Raji (cell line): Measurements from ENCODE around the gene NDUFC1.

ENCODE experiments used
- POLR2A ChIP-seq: IDR thresholded peaks from 2 replicates; pipeline ENCODE4 v1.6.1; 2011; ENCODE audit warnings: low read depth, low read length, control low read depth; ENCODE audit not compliant: insufficient read depth

Gene NDUFC1

DNA sequence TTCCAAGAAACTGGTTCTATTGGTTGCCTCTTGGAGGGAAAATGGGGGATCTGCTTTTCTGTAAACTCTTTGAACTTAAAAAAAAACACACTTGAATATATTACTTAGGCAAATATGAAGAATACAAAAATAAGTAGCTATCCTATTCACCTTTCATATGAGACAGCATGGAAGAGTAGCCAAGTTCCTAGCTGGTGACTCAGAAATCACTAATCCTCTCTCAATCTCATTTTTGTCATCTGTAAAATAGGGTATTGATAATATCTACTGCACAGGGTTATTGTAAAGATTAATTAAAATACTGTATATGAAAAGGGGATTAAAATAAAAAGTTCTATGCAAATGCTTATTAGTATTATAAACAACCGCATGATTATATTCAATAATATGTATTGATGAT lies 35.0 kb downstream of the NDUFC1 start:
- no peak for TF ChIP-seq POLR2A

DNA sequence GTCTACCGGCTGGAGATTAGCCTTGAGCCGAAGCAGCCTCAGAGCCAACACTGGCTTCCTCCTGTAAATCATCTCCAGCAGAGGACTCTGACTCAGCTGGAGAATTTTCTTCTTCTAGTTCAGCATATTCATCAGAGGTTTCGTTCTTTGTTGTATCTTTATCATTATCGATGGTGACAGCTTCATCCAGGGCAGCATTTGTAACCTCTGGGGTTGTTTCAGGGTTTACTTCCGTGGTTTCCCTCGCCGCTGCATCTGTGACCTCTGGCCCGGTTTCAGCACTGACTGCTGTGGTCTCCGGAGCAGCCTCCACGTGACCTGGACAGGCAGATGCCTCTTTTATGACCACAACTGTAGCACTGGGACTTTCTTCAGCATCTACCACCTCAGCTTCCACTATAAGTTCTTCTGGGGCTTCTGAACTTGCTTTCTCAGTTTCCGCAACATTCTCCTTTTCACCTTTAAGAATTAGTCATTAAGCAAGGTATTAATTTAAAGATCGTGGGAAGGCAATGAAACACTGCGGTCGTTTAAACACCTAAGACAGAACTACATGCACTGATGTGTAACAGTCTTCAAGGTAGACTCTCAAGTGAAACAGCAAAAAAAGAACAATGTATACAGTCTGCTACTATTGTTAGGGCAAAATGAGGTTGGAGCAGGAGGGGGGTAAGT lies 35.6 kb downstream of the NDUFC1 start:
- peak; percentile 58 for TF ChIP-seq POLR2A

DNA sequence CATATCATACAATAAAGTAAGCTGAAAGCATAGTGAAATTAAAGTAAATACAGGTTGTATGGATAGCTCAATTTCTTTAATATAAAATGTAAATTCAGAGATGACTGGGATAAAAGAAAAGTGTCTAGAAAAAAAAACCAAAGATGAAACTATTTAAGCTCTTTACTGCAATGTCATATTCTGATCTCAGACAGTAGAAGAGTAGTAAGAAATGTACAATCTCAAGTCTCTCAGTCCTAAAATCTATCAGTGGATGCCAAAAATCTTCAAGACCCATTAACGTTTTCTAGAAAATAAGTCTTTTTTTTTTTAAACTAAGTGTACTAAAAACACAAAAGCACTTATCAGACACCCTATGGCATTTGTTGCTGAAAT lies 36.1 kb downstream of the NDUFC1 start:
- no peak for TF ChIP-seq POLR2A

DNA sequence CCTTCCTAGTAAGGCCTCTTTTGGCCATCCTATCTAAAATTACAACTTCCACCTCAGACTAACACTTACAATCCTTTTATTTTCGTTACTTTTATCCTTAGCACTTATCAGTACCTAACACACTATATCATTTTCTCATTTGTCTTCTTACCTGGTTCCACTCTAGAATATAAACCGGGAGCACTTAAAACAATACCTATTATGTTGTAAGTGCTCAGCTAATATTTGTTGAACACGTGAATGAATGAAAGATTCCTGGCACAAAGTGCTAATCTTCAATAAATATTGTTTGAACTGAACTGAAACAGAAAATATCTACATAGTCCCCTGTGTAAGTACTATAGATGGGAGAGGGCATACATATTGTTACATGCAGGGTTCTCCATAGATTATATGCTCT lies 36.6 kb downstream of the NDUFC1 start:
- TF ChIP-seq POLR2A: no peak

DNA sequence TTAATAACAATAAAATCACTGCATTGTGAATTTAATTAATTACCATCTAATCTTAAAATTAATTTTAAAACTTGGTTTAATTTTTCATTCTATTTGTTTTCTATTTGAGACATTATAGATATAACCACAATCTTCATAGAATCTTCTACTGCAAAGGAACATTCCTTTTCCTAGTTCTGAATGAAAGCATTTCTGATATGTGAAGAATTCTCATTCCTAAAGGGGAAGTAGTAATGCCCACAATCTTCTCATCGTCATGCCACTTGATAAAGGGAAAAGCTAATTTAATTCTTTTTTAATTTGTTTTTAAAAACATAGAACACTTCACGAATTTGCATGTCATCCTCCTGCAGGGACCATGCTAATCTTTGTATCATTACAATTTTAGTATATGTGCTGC lies 45.9 kb downstream of the NDUFC1 start:
- TF ChIP-seq POLR2A: no peak

DNA sequence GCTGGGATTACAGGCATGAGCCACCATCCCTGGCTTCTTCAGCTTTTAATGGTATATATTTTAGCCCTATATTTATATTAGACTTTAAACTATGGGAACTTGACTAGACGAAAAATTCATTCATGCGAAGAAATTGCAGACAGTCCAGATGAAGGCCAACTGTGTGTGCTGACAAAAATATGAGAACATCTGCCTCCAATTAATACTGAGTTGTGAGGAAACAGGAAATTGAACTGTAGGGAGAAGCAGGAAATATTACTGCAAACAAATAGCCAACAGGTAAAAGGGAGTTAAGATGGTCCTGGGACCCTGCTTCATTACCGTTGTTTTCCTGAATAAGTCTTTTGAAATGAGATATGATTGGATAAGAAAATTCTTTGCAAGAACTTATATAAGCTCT lies 48.6 kb downstream of the NDUFC1 start:
- no peak for TF ChIP-seq POLR2A

DNA sequence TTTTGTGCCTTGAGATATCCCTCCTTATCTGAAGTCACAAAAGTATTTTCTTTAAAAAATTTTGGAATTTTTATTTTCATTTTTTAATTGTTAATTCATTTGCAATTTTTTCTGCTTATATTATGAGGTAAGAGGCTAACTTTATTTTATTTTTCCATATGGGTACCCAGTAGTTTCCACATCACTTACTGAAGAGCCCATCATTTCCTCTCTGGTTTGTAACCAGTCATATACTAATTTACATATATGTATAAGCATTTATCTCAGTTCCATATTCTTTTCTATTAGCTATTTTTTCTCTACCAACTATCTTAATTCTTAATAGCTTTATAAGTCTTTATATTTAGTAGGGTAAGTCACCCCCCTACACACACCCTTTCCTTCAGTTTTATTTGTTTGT lies 49.2 kb downstream of the NDUFC1 start:
- TF ChIP-seq POLR2A: no peak

DNA sequence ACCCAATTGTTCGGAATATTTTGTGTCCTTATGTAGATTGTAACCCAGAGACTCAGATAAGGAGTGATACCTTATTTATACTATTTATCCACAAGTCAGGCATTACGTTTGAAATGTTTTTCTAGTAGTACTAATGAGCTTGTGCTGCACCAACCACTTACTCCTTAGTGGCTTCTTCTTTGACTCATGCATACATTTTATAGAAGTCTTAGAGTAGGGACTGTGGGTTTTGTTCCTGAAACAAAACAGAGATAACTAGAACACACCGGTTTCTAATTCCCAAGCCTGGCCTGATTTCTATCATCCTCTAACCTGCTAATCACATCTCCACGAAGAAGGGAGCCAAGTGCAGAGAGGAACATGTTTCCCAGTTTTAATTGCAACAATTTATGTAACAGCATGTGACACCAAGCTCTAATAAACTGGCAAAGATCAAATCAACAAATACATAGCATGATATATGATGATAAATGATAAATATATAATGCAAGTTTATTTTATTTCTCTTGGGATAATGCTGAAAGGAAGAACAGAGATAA lies 54.5 kb downstream of the NDUFC1 start:
- TF ChIP-seq POLR2A: no peak

DNA sequence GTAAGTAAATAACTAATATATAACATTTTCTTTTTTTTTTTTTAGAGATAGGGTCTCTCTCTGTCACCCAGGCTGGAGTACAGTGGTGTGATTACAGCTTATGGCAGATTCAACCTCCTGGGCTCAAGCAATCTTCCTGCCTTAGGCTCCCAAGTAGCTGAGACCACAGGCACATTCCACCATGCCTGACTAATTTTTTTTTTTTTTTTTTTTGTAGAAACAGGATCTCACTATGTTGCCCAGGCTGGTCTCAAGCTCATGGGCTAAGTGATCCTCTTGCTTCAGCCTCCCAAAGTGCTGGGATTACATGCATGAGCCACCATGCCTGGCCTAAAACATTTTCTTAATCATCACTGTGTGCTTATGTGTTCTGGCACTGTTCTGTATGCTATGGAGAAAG lies 55.0 kb downstream of the NDUFC1 start:
- TF ChIP-seq POLR2A: no peak

DNA sequence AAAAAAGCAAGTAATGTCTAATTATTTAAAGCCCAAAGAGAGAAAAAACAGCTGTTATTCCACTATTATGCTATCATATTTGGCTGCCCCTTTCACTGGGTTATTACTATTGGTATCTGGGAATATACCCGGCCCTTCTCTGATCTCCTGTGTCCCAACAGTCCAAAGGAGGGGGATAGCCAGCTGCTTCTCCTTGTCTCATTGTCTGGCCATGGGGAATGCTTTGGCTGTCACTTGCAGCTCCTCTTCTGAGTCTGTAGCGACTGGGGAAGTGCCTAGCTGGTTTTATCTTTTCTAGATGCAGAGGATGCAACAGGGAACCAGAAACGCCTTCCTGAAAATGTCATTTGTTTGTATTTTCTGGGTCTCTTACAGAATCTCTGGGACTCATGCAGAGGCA lies 56.1 kb downstream of the NDUFC1 start:
- no peak for TF ChIP-seq POLR2A

DNA sequence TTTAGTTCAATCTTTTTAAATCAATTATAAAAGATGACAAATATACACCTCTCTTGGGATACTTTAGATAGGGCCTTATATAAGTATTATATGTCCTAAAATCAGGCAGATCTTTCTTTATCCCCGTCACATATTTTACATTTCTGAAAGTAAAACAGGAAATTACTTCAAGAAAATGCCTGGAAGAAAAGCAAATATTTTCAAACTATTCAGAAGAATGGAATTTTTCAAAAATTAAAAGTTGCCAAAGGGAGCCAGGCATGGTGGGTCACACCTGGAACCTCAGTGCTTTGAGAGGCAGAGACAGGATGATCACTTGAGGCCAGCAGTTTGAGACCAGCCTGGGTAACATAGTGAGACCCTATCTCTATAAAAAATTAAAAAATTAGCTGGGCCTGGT lies 56.7 kb downstream of the NDUFC1 start:
- TF ChIP-seq POLR2A: no peak

DNA sequence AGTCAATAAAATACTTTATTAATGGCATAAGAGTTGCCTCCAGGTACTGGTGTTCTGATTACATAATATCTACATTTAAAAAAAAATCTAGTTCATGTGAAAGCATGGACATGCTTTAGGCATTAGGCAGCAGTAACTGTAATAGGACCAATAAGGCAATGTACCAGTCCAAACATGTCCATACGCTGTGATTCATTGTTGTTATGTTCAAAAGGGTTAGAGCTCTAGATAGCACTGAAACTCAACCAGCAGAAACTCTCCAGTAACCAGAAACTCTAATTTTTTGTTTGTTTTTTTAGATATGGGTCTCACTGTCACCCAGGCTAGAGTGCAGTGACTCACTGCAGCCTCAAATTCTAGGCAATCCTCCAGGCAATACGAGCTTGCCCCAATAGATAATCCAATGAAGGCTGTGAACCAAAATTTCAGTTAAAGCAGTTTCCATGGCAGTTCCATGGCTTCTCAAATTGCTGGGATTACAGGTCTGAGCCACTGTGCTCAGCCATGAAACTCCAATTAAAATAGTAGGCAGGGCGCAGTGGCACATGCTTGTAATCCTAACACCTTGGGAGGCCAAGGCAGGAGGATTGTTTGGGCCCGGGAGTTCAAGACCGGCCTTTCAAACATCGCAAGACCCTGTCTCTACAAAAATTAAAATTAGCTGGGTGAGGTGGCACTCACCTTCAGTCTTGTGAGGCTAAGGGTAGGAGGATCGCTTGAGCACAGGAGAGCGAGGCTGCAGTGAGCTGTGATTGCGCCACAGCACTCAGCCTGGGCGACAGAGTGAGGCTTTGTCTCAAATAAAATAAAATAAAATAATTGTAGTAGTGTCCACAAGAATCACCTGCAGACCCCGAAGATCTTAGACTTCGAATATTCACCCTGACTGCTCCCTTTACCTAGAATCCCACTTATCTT lies 58.6 kb downstream of the NDUFC1 start:
- no peak for TF ChIP-seq POLR2A

DNA sequence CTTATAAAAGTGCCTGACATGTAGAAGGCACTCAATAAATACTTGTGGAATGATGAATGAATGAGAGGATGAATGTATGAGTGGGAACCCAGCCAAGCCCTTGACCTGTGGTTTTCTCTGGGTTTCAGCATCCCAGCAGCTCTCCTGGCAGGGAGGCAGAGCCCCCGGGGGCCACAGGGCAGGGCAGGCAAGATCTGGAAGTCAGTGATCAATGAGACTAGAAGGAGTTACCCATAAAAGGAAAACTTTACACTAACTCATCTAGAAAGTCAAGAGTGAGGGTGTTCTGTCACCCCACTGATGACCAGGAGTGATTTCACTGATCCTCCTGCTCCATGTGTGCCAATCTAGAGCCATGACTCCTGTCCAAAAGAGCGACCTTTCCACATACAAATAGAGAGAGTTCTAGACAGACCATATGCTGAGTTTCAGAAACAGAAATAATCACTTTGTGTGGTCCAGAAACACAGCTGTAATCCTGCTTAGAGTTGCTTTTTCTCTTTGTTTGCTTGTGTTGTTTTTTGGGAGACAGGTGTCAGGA lies 59.7 kb downstream of the NDUFC1 start:
- TF ChIP-seq POLR2A: no peak

DNA sequence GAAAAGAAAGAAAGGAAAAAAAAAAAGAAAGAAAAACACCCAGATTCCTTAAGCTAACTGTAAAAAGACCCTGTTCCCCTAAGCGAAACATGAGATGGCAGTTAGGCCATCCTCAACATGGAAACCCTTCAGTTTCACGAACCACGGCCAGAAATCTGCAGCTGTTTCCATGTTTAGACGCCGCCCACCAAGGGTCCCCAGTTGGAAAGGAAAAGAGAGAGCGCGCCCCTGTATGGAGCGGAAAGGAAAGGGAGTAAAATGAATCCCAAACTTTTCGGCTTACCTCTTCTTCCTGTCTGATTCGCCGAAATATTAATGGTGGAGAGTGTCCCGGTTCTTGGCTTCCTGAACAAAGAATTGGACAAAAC lies 60.5 kb downstream of the NDUFC1 start:
- no peak for TF ChIP-seq POLR2A

DNA sequence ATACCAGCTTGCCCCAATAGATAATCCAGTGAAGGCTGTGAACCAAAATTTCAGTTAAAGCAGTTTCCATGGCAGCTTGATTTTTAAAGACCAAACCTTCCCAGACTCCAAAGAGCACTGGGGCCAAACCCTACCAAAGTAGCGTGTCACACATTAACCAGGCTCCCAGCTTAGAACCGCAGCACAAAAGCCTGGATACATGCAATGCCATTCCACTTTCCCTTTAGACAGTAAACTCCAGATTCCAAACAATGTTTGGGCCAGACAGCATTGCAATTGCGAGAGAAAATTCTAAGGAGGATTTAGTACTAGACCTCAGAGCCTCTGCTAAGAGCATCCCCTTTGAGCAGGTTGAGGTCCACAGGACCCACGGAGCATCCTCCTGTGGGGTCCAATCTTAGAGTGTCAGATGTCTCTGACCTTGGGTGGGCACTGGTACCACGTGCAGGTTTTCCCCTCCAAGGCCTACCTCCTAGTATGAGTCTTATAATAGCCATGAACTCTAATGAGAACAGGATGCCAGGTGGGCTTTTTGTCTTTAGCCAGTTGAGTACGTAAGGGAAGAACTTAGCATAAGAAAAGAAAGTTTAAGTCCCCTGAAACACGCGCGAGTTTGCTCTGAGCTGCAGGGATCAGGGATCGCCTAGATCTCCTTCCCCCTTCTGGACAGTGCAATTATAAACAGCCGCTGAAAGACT lies 61.0 kb downstream of the NDUFC1 start:
- TF ChIP-seq POLR2A: no peak
